Measurements from ENCODE around the gene NBEAL2.

NBEAL2 gene

DNA sequence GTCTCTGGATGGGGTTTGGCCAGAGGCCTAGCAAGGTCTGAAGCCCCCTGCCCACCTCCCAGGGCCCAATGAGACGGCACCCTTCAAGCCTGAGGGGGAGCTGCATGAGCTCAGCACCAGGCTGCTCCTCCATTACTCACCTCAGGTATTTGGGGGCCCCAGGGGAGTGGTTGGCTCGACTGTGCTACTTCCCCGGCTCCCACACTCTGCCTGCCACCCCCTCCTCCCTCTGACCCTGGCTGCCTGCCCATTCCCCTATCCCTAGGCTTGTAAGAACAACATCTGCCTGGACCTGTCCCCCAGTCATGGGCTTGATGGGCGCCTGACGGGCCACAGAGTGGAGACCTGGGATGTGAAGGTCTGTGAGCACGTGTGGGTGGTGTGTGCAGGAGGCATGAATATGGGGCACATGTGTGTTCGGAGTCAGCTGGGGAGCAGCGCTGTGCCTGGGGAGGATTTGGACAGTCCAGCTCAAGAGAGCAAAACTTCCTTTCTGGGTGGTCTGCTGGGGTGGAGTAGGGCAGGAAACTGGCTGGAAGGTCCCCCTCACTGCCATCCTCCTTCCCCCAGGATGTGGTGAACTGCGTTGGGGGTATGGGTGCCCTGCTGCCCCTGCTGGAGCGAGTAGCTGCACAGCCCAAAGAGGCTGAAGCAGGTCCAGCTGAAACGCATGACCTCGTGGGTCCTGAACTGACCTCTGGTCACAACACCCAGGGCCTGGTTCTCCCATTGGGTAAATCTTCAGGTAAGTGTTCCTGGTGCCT lies 17.4 kb downstream of the NBEAL2 start:
- no peak for DNase-seq (ENCODE audit: low read depth in 2 of 2)
- TF ChIP-seq, protein P1, sequence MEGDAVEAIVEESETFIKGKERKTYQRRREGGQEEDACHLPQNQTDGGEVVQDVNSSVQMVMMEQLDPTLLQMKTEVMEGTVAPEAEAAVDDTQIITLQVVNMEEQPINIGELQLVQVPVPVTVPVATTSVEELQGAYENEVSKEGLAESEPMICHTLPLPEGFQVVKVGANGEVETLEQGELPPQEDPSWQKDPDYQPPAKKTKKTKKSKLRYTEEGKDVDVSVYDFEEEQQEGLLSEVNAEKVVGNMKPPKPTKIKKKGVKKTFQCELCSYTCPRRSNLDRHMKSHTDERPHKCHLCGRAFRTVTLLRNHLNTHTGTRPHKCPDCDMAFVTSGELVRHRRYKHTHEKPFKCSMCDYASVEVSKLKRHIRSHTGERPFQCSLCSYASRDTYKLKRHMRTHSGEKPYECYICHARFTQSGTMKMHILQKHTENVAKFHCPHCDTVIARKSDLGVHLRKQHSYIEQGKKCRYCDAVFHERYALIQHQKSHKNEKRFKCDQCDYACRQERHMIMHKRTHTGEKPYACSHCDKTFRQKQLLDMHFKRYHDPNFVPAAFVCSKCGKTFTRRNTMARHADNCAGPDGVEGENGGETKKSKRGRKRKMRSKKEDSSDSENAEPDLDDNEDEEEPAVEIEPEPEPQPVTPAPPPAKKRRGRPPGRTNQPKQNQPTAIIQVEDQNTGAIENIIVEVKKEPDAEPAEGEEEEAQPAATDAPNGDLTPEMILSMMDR (IDR thresholded peaks at IDR 0.05; ENCODE audit: low read depth, low read length), result no peak
- no peak overlapping the region for H3K4me3 ChIP-seq (replicated peaks in 1 of 2; ENCODE audit: low read depth in 2 of 2, low read length in 2 of 2)

DNA sequence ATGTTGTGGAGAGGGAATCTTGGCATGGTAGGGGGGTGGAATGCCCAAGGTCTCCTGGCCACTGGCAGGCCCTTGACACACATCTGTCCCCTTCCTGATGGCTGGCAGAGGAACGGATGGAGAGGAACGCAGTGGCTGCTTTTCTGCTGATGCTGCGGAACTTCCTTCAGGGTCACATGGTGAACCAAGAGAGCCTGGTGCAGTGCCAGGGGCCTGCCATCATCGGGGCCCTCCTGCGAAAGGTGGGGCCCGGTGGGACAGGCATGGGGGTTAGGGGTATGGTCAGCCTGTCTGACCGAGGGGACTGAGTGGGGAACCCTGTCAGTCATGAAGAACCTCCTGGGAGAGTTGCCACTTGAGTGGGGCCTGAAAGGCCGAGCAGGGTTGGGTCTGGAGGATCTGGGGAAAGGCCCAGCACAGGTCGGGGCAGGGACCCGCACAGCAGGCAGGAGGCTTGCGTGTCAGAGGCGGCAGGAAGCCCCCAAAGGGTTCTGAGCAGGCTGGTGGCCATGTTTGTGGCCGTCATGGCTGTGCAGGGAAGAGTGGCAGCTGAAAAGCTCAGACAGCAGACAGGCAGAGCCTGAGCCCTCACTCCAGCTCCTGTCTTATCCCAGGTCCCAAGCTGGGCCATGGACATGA lies 18.1 kb downstream of the NBEAL2 start:
- DNase-seq (ENCODE audit: low read depth in 2 of 2), result no peak
- TF ChIP-seq, protein P1 (IDR thresholded peaks at IDR 0.05; ENCODE audit: low read depth, low read length), result no peak
- no peak overlapping the region for H3K4me3 ChIP-seq (replicated peaks in 1 of 2; ENCODE audit: low read depth in 2 of 2, low read length in 2 of 2)

DNA sequence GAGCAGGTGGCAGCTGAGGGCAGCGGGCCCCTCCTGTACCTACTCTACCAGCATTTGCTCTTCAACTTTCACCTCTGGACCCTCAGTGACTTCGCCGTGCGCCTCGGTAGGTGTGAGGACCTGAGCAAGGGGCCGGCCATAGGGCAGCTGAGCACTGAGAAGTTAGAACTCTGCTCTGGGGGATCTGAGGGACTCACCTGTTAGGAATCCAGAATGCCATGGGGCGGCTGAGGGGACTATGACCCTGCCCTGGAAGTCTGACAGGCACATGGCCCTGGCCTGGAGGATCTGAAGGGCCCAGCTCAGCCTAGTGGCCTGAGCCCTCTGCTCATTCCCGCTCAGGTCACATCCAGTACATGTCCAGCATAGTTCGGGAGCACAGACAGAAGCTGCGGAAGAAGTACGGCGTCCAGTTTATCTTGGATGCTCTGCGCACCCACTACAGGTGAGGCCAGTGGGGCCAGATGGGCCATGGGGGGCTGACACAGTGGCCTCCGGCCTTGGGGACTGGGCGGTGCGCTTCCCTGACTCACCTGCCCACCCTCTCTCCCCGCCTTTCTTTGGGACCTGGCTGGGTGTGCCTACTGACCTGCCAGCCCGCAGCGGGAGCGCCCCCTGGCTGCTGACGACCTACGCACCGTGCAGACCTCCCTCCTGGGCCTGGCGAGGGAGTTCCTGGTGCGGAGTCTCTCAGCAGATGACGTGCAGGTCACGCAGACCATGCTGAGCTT lies 18.8 kb downstream of the NBEAL2 start:
- TF ChIP-seq, protein P1 (IDR thresholded peaks at IDR 0.05; ENCODE audit: low read depth, low read length), result peak; percentile 86
- peak; percentile 49 to 62 for DNase-seq (ENCODE audit: low read depth in 2 of 2)
- no peak overlapping the region for H3K4me3 ChIP-seq (replicated peaks in 1 of 2; ENCODE audit: low read depth in 2 of 2, low read length in 2 of 2)

DNA sequence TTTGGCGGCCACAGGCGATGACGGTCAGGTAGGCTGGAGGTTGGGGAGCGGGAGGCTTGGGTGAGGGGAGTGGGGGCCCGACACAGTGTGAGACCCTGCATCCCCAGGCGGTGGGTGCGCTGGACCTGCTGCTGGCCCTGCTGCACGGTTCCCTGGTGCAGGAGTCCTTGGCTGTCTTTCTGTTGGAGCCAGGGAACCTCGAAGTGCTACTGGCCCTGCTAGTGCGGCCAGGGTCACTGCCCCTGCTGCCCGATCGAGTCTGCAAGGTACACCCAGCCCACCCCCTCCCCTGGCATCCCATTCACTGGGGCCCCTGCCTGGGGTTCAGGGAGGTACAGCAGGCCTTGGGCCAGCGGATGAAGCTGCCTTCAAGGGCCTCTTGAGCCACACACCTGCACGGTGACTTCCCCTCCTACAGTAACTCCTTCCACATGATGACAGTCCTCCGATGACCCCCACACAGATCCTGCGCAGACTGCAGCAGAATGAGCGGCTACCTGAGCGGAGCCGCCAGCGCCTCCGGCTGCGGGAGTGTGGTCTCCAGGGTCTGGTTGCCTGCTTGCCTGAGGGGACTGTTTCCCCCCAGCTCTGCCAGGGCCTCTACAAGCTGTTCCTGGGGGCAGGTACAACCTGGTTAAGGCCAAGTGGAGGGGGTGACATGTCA lies 19.5 kb downstream of the NBEAL2 start:
- TF ChIP-seq, protein P1 (IDR thresholded peaks at IDR 0.05; ENCODE audit: low read depth, low read length), result no peak
- DNase-seq (ENCODE audit: low read depth in 2 of 2), result no peak
- H3K4me3 ChIP-seq (replicated peaks in 1 of 2; ENCODE audit: low read depth in 2 of 2, low read length in 2 of 2), result no peak overlapping the region

DNA sequence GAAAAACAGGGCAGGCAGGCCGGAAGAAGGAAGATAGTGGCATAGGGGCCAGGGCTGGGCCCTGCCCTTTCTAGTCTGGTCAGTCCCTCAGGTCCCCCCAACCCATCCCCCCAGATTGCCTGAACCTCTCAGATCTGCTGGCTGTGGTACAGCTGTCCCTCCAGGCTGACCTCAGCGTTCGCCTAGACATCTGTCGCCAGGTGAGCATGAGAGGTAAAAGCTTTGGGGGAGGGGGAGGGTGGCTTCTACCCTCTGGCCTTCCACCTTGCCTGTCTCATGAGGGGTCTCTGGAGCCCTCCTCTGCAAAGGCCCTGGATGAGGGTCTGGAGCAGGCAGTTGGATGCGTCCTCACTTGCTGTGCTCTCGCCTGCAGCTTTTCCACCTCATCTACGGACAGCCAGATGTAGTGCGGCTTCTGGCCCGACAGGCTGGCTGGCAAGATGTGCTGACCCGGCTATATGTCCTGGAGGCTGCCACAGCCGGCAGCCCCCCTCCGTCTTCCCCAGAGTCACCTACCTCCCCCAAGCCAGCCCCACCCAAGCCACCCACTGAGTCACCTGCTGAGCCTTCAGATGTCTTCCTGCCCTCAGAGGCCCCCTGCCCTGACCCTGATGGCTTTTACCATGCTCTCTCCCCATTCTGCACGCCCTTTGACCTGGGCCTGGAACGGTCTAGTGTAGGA lies 20.2 kb downstream of the NBEAL2 start:
- TF ChIP-seq, protein P1 (IDR thresholded peaks at IDR 0.05; ENCODE audit: low read depth, low read length), result no peak
- no peak for DNase-seq (ENCODE audit: low read depth in 2 of 2)
- no peak overlapping the region for H3K4me3 ChIP-seq (replicated peaks in 1 of 2; ENCODE audit: low read depth in 2 of 2, low read length in 2 of 2)

DNA sequence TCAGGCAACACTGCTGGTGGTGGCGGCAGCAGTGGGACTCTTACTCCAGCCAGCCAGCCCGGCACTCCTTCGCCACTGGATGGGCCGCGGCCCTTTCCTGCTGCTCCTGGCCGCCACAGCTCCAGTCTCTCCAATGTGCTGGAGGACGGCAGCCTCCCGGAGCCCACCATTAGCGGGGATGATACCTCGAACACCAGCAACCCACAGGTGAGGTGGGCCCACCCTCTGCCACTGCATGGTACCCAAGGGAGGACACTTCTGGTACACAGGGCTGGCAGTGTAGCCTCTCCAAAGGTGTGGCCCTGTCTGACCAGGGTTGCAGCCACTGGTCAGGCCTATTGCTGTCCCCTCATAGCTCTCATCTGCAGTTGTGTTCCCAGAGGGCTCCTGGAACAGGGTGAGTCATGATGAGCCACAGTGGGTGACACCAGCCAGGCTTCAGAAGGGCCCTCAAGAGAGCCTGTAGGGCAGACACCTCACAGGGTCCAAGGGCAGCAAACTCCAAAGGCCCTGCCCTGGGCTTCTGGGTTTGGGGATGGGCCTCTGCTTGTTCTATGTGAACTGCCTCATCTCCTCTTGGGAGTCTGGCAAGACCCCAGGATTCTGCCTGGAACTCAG lies 20.8 kb downstream of the NBEAL2 start:
- peak in 1 of 2 donors; percentile 28 for DNase-seq (ENCODE audit: low read depth in 2 of 2)
- H3K4me3 ChIP-seq (replicated peaks in 1 of 2; ENCODE audit: low read depth in 2 of 2, low read length in 2 of 2), result no peak overlapping the region
- TF ChIP-seq, protein P1 (IDR thresholded peaks at IDR 0.05; ENCODE audit: low read depth, low read length), result no peak

Measured in cardiac fibroblast (primary cell).